WTC11 (cell line): Measurements from ENCODE around the gene TJP3.

Experiments
- ELF4 ChIP-seq: sonication (generic); formaldehyde crosslinking; IDR thresholded peaks from 2 replicates; pipeline ENCODE4 v1.8.1; 2022; ENCODE audit warnings: low read depth, mild to moderate bottlenecking, moderate library complexity, missing genetic modification reagents
- ZNF317 ChIP-seq: sonication (generic); formaldehyde crosslinking; IDR thresholded peaks from 2 replicates; pipeline ENCODE4 v1.8.1; 2023; ENCODE audit warnings: low read depth, mild to moderate bottlenecking, moderate library complexity, missing genetic modification reagents, borderline replicate concordance
- TF ChIP-seq, protein P1 (sequence below): sonication (generic); formaldehyde crosslinking; IDR thresholded peaks from 2 replicates; pipeline ENCODE4 v1.8.0; 2022; ENCODE audit warnings: mild to moderate bottlenecking, missing genetic modification reagents
- TF ChIP-seq, protein P2 (sequence below): sonication (generic); formaldehyde crosslinking; IDR thresholded peaks from 2 replicates; pipeline ENCODE4 v1.8.1; 2022; ENCODE audit warnings: mild to moderate bottlenecking, moderate library complexity, missing genetic modification reagents
- TF ChIP-seq, protein P3 (sequence below): fragments of 200-600 bp; IDR thresholded peaks from 2 replicates; pipeline ENCODE4 v1.8.0; 2022; ENCODE audit warnings: antibody characterized with exemption

DNA sequence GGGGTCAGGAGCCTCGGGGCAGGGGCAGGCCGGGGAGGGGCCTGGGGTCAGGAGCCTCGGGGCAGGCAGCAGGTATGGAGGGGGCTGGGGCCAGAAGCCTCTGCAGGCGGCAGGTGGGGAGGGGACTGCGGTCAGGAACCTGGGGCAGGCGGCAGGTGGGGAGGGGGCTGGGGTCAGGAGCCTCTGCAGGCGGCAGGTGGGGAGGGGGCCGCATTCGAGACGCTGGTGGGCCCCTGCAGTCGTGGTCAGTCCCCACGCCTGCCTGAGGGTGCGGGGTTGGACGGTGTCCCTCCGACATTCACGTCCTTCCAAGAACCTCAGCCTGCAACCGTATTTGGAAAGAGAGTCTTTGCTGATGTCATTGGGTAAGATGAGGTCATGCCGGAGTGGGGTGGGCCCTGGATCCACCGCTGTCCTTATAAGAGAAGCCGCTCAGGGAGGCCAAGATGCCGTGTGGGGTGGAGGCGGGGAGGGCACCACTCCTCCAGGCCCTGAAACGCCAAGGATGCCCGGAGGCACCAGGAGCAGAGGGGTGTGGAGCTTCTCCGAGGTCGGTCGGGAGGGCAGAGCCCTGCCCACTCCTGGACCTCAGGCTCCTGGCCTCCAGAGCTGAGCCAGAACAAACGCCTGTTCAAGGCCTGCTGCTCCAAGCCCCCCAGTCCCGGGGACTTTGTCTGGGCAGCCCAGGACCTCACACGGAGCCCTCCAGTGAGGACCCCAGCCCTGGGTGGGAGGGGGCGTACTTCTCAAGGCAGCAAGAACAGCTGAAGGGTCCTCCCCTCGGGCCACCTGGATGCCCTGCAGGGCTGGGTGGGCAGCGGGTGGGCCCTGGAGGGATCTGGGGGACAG lies 38.0 kb upstream of the TJP3 start:
- TF ChIP-seq, protein P1, sequence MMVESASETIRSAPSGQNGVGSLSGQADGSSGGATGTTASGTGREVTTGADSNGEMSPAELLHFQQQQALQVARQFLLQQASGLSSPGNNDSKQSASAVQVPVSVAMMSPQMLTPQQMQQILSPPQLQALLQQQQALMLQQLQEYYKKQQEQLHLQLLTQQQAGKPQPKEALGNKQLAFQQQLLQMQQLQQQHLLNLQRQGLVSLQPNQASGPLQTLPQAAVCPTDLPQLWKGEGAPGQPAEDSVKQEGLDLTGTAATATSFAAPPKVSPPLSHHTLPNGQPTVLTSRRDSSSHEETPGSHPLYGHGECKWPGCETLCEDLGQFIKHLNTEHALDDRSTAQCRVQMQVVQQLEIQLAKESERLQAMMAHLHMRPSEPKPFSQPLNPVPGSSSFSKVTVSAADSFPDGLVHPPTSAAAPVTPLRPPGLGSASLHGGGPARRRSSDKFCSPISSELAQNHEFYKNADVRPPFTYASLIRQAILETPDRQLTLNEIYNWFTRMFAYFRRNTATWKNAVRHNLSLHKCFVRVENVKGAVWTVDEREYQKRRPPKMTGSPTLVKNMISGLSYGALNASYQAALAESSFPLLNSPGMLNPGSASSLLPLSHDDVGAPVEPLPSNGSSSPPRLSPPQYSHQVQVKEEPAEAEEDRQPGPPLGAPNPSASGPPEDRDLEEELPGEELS (CRISPR knock-in tag), result no peak
- TF ChIP-seq, protein P2, sequence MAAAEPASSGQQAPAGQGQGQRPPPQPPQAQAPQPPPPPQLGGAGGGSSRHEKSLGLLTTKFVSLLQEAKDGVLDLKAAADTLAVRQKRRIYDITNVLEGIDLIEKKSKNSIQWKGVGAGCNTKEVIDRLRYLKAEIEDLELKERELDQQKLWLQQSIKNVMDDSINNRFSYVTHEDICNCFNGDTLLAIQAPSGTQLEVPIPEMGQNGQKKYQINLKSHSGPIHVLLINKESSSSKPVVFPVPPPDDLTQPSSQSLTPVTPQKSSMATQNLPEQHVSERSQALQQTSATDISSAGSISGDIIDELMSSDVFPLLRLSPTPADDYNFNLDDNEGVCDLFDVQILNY (CRISPR knock-in tag), result no peak
- TF ChIP-seq ZNF317, result no peak
- TF ChIP-seq ELF4 (CRISPR knock-in tag), result no peak
- TF ChIP-seq, protein P3, sequence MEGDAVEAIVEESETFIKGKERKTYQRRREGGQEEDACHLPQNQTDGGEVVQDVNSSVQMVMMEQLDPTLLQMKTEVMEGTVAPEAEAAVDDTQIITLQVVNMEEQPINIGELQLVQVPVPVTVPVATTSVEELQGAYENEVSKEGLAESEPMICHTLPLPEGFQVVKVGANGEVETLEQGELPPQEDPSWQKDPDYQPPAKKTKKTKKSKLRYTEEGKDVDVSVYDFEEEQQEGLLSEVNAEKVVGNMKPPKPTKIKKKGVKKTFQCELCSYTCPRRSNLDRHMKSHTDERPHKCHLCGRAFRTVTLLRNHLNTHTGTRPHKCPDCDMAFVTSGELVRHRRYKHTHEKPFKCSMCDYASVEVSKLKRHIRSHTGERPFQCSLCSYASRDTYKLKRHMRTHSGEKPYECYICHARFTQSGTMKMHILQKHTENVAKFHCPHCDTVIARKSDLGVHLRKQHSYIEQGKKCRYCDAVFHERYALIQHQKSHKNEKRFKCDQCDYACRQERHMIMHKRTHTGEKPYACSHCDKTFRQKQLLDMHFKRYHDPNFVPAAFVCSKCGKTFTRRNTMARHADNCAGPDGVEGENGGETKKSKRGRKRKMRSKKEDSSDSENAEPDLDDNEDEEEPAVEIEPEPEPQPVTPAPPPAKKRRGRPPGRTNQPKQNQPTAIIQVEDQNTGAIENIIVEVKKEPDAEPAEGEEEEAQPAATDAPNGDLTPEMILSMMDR, result no peak
